Naive thymus-derived CD4-positive, alpha-beta T cell (primary cell): Measurements from ENCODE around the gene ATAT1. TPM values are rescaled to one million over a fixed set of nuclear protein-coding genes. Genes with fewer than 3 reads are reported as not detected.
A peak's percentile ranks its signal among the peaks of the same experiment; 100 is the strongest.

Source experiments
- ATAC-seq: fragments of 150-1000 bp; cut with Tn5 transposase; 2 replicates; pipeline ENCODE4 v1.10.0; 2021; ENCODE audit warnings: mild to moderate bottlenecking, moderate library complexity
- CTCF ChIA-PET: fragments of 350-600 bp; sonication (Branson Sonifier 250); formaldehyde crosslinking; loops from one replicate; lab custom pipeline; 2021; ENCODE audit warnings: antibody characterized with exemption; lab: Charles Lee
- POLR2A ChIA-PET: fragments of 350-600 bp; sonication (Branson Sonifier 250); formaldehyde crosslinking; loops from one replicate; lab custom pipeline; 2021; ENCODE audit warnings: antibody characterized with exemption, inconsistent platforms; lab: Charles Lee
- DNase-seq, 9 donors: peaks; one replicate each; pipeline versions ENCODE4 v3.0.0 to v3.0.0-alpha.2; 2020 to 2022; ENCODE audit warnings: mixed read lengths in 1 of 9
- H3K27ac ChIP-seq: one replicate; pipeline ENCODE4 v1.7.0; 2013; ENCODE audit warnings: mild to moderate bottlenecking, low read depth, low read length, moderate library complexity
- H3K27me3 ChIP-seq, 2 donors: one replicate each; pipeline ENCODE4 v1.7.0; 2013; ENCODE audit warnings: low read length in 2 of 2, mild to moderate bottlenecking in 2 of 2, moderate library complexity in 2 of 2; ENCODE audit not compliant: control insufficient read depth in 2 of 2, insufficient read depth in 2 of 2
- H3K36me3 ChIP-seq, 3 experiments: 1 replicate in 2 of 3; 2 replicates in 1 of 3; pipeline ENCODE4 v1.7.0; 2013; ENCODE audit warnings: low read length in 3 of 3, mild to moderate bottlenecking in 3 of 3, moderate library complexity in 1 of 3; ENCODE audit not compliant: insufficient read depth in 3 of 3, control insufficient read depth in 2 of 3
- H3K4me1 ChIP-seq, 2 donors: one replicate each; pipeline ENCODE4 v1.7.0; 2013; ENCODE audit warnings: low read length in 2 of 2, mild to moderate bottlenecking in 2 of 2, moderate library complexity in 1 of 2; ENCODE audit not compliant: control insufficient read depth in 2 of 2, insufficient read depth in 2 of 2
- H3K4me3 ChIP-seq: 2 replicates; pipeline ENCODE4 v1.7.0; 2013; ENCODE audit warnings: mild to moderate bottlenecking, low read length
- H3K9me3 ChIP-seq, 3 experiments: 1 replicate in 2 of 3; 2 replicates in 1 of 3; pipeline ENCODE4 v1.7.0; 2013; ENCODE audit warnings: low read length in 3 of 3; ENCODE audit not compliant: control insufficient read depth in 2 of 3
- H3K27ac Mint-ChIP-seq, 9 donors: one replicate each; pipeline ENCODE4 v1.8.0; 2020 to 2022; ENCODE audit warnings: mixed read lengths in 9 of 9, mild to moderate bottlenecking in 8 of 9, moderate library complexity in 5 of 9, inconsistent platforms in 2 of 9
- H3K27me3 Mint-ChIP-seq, 5 donors: one replicate each; pipeline ENCODE4 v1.8.0; 2021 to 2022; ENCODE audit warnings: mixed read lengths in 5 of 5, mild to moderate bottlenecking in 1 of 5
- H3K36me3 Mint-ChIP-seq, 5 donors: one replicate each; pipeline ENCODE4 v1.8.0; 2020 to 2022; ENCODE audit warnings: mixed read lengths in 5 of 5, mild to moderate bottlenecking in 3 of 5, inconsistent platforms in 1 of 5
- H3K4me1 Mint-ChIP-seq, 7 donors: one replicate each; pipeline ENCODE4 v1.8.0; 2020 to 2022; ENCODE audit warnings: mixed read lengths in 7 of 7, mild to moderate bottlenecking in 3 of 7, inconsistent platforms in 1 of 7
- H3K4me3 Mint-ChIP-seq, 10 donors: one replicate each; pipeline ENCODE4 v1.8.0; 2020 to 2022; ENCODE audit warnings: mild to moderate bottlenecking in 10 of 10, mixed read lengths in 10 of 10, moderate library complexity in 6 of 10, inconsistent platforms in 2 of 10
- H3K9me3 Mint-ChIP-seq, 11 donors: one replicate each; pipeline ENCODE4 v1.8.0; 2020 to 2022; ENCODE audit warnings: mixed read lengths in 11 of 11, mild to moderate bottlenecking in 4 of 11, inconsistent platforms in 1 of 11, moderate library complexity in 1 of 11
- intact Hi-C, 2 donors: fragments of 100-400 bp; cut with micrococcal nuclease; formaldehyde crosslinking; loops; one replicate each; pipeline ENCODE4 v1.15.1; 2023
- polyA plus RNA-seq, 2 donors: library from polyadenylated mRNA; unstranded; fragments of 300-500 nt; fragmentation: Illumina TruSeq; gene quantifications; one replicate each; pipeline ENCODE4 v1.2.3, GENCODE V29; 2021
- total RNA-seq, 6 experiments: library from RNA in 5 of 6; stranded (reverse) in 5 of 6; gene quantifications; 1 replicate in 5 of 6; 2 replicates in 1 of 6; pipeline ENCODE4 v1.2.3 and lab custom pipeline; 2021 to 2026

ATAT1 gene
- total and polyA plus RNA-seq, 7 experiments from 2014 or later = 1.3 to 12.0 (median 9.0) TPM

GRCh38 chr6:30687659-30688431 is 61.2 kb downstream of the ATAT1 start:
- Mint-ChIP-seq H3K4me3 (peak overlapping the region; percentile 90 to 100 (median 97)), H3K27ac (peak overlapping the region; percentile 65 to 99 (median 92))
- POLR2A ChIA-PET = interaction anchor here (0.6 to 5.3 kb wide), 13 partner anchors 7 to 723 kb away, joined by 3 to 38 read pairs (median 3); partner anchors contain the start of genes FLOT1, MDC1, MRPS18B and TUBB

DNA sequence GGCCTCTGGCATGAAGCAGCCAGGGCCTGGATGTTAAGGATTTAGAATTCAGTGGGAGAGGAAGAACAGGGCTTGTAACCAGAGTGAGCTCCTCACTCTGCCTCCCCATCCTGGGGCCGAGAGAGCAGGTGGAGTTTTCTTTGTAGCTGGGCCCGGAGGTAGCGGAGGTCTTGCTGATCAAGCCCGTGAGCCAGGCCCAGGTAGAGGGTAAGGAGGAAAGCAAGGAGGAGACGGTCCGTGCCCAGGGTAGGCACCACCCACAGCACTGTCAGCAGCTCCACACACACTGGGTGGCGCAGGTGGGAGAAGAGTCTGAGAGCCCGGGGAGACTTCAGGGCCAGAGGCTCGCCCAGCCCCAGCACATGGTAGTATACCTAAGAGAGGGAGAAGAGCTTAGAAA is 61.9 kb downstream of the ATAT1 start:
- ATAC-seq (no peak), DNase-seq (no peak)
- Mint-ChIP-seq H3K4me1 (peaks cover 45 to 56% (median 48%) of the 10 kb centered on the region in 7 donors), H3K9me3 (peaks cover 0 to 5% (median 0%) of the 10 kb centered on the region in 11 donors), H3K36me3 (peaks cover 6 to 34% (median 9%) of the 10 kb centered on the region in 5 donors), H3K27me3 (no peaks in the 10 kb centered on the region), H3K4me3 (peak overlapping the region; percentile 90 to 100 (median 97)), H3K27ac (peak overlapping the region; percentile 65 to 99 (median 92))
- H3K27ac ChIP-seq = peak overlapping the region; percentile 95
- H3K27me3 ChIP-seq = no peaks in the 10 kb centered on the region
- peaks cover 0 to 27% (median 0%) of the 10 kb centered on the region in 3 experiments for H3K36me3 ChIP-seq
- no peaks in the 10 kb centered on the region for H3K9me3 ChIP-seq
- intact Hi-C loops = no loop called here
- ChIA-PET CTCF (interaction anchor here (0.9 to 2.7 kb wide), 5 partner anchors 29 to 43 kb away, joined by 3 to 10 read pairs (median 4); partner anchors contain the start of gene MDC1), POLR2A (interaction anchor here (0.6 to 5.3 kb wide), 12 partner anchors 7 to 723 kb away, joined by 3 to 38 read pairs (median 4); partner anchors contain the start of genes FLOT1, MDC1 and MRPS18B)
- no peak overlapping the region for H3K4me3 ChIP-seq
- H3K4me1 ChIP-seq = peaks cover 21 to 31% of the 10 kb centered on the region in 2 donors

More at GRCh38 chr6:30687659-30688431, 61.2 kb downstream of the ATAT1 start:
- peaks cover 45 to 56% (median 48%) of the 10 kb centered on the region in 7 donors for H3K4me1 Mint-ChIP-seq
- no peaks in the 10 kb centered on the region for H3K27me3 Mint-ChIP-seq
- CTCF ChIA-PET = interaction anchor here (0.8 to 2.7 kb wide), 5 partner anchors 9 to 43 kb away, joined by 3 to 10 read pairs (median 3); partner anchors contain the start of gene MDC1
- intact Hi-C loops = loop anchor here in 1 of 2 donors (1.0 kb wide), 1 partner anchor 71 kb away; the partner anchor contains the start of genes MRPS18B and PPP1R10
- Histone ChIP-seq H3K27me3 (no peaks in the 10 kb centered on the region), H3K36me3 (peaks cover 0 to 34% (median 0%) of the 10 kb centered on the region in 3 experiments), H3K4me3 (peak overlapping the region; percentile 98), H3K9me3 (no peaks in the 10 kb centered on the region), H3K4me1 (peaks cover 21 to 31% of the 10 kb centered on the region in 2 donors), H3K27ac (peak overlapping the region; percentile 95)
- H3K9me3 Mint-ChIP-seq = peaks cover 0 to 5% (median 0%) of the 10 kb centered on the region in 11 donors
- peaks cover 6 to 41% (median 11%) of the 10 kb centered on the region in 5 donors for H3K36me3 Mint-ChIP-seq
- DNase-seq (no peak), ATAC-seq (no peak)

DNA sequence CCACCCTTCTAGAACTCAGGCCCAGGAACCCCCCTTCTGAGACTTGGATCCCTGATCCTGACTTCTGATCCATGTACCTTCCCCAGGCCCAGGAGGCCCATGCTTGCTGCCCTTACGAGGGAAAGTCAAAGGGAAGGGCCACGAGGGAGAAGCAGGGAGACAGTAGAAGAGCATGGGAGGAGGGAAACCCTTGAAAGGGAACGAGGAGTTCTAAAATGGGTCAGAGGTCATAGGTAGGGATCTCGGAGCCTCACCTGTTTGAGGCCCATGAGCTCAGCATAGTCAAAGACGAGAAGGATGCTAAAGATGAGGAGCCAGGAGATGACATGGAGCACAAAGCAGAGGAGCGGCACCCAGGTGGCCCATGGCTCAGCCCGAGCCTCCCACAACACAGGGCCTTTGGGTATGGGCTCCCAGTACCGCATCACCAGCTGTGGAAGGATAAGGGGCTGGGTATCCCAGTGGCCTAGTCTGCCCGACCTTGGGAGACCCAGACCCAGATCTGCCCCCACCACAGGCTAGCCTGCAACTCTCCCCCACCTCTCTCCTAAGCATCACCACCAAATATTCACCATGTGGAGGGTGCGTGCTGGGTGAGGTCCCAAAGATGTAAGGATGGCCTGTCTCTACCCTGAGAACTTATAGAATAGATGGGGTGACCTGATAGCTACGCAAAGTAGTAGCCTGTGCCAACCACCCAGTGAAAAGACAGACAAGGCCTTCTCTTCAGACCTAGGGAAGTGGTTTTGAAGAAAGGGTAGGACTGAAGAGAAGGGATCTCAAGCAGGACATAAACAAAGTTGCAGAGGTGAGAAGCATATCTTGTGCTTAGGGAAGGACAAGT is 62.6 kb downstream of the ATAT1 start:
- no peaks in the 10 kb centered on the region for H3K9me3 ChIP-seq
- DNase-seq (no peak), ATAC-seq (no peak)
- H3K9me3 Mint-ChIP-seq = peaks cover 0 to under 1% (median 0%) of the 10 kb centered on the region in 11 donors
- H3K4me3 Mint-ChIP-seq = peak overlapping the region; percentile 81 to 100 (median 96)
- H3K27ac ChIP-seq = peak overlapping the region; percentile 95
- intact Hi-C loops = no loop called here
- H3K4me1 Mint-ChIP-seq = peaks cover 45 to 52% (median 48%) of the 10 kb centered on the region in 7 donors
- CTCF ChIA-PET = interaction anchor here (0.9 to 2.7 kb wide), 3 partner anchors 28 to 34 kb away, joined by 3 to 10 read pairs (median 4); partner anchors contain the start of gene MDC1
- peaks cover 21 to 31% of the 10 kb centered on the region in 2 donors for H3K4me1 ChIP-seq
- peaks cover 0 to 20% (median 0%) of the 10 kb centered on the region in 3 experiments for H3K36me3 ChIP-seq
- no peaks in the 10 kb centered on the region for H3K27me3 ChIP-seq
- H3K27ac Mint-ChIP-seq = peak overlapping the region in 8 of 9 donors; percentile 78 to 99 (median 92)
- H3K4me3 ChIP-seq = no peak overlapping the region
- POLR2A ChIA-PET = interaction anchor here (0.7 to 5.3 kb wide), 11 partner anchors 8 to 74 kb away, joined by 3 to 38 read pairs (median 4); partner anchors contain the start of genes FLOT1, MDC1 and MRPS18B
- H3K27me3 Mint-ChIP-seq = no peaks in the 10 kb centered on the region
- H3K36me3 Mint-ChIP-seq = peaks cover 6 to 27% (median 9%) of the 10 kb centered on the region in 5 donors

GRCh38 chr6:30689985-30690384 is 63.3 kb downstream of the ATAT1 start:
- peak overlapping the region; percentile 71 to 100 (median 90) for H3K4me3 Mint-ChIP-seq
- H3K9me3 ChIP-seq = no peaks in the 10 kb centered on the region
- H3K36me3 Mint-ChIP-seq = peaks cover 5 to 23% (median 6%) of the 10 kb centered on the region in 5 donors
- peak overlapping the region; percentile 95 for H3K27ac ChIP-seq
- DNase-seq (no peak), ATAC-seq (no peak)
- H3K4me3 ChIP-seq = peak overlapping the region; percentile 64
- peaks cover 0 to 18% (median 0%) of the 10 kb centered on the region in 3 experiments for H3K36me3 ChIP-seq
- intact Hi-C loops = loop anchor here in 1 of 2 donors (1.0 kb wide), 1 partner anchor 27 kb away; the partner anchor contains the start of gene MDC1
- peaks cover 45 to 50% (median 48%) of the 10 kb centered on the region in 7 donors for H3K4me1 Mint-ChIP-seq
- H3K9me3 Mint-ChIP-seq = no peaks in the 10 kb centered on the region
- no peaks in the 10 kb centered on the region for H3K27me3 Mint-ChIP-seq
- no peaks in the 10 kb centered on the region for H3K27me3 ChIP-seq
- H3K27ac Mint-ChIP-seq = peak overlapping the region; percentile 74 to 99 (median 87)
- CTCF ChIA-PET = interaction anchor here (1.4 to 2.9 kb wide), 3 partner anchors 11 to 32 kb away, joined by 5 to 12 read pairs (median 8); partner anchors contain the start of gene DHX16
- peaks cover 21 to 31% of the 10 kb centered on the region in 2 donors for H3K4me1 ChIP-seq
- POLR2A ChIA-PET = interaction anchor here (0.7 to 5.3 kb wide), 5 partner anchors 9 to 75 kb away, joined by 3 to 38 read pairs (median 5); partner anchors contain the start of gene MDC1

DNA sequence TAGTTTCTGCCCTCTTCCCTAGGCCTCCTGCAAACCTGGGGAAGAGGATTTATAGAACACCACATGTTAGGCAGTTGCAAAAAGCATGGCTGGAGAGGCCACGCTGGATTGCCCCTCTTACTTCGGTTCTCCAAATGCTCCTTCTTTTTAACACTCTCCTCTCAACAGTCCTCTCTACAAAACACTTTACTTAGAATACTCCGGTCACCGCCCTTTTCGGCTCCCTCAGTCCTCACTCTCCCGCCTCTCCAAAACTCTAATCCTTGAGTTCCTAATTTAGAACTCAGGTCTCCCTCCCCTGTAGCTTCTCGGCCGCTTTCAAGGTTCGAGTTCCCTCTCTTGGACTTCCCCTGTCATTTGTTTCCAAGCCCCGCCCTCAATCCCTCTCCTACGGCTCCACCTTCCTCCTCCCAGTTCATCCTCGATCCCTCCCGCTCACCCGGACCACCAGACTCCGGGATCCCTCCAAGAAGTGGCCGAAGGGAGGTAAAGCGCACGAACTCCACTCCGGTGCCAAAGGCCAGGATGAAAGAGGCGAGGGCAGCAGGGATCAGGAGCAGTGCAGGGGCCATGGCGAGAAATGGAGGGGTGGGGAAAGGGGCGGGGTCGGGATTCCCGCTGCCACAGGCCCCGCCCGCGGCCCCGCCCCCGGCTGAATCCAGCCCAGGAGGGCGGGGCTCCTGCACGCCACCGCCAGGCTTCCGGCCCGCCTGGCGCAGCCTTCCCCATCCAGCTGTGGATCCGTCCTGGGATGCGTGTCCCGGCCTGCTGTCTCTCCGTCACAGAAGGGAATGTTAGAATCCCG is 63.9 kb downstream of the ATAT1 start, which contains the start of gene NRM:
TSS of gene NRM (minus strand) at position 582 of the 805 bp plus-strand sequence. CDS start at position 572, 10 bp downstream.
- CTCF ChIA-PET = interaction anchor here (0.9 to 2.9 kb wide), 5 partner anchors 12 to 31 kb away, joined by 3 to 12 read pairs (median 5); partner anchors contain the start of genes DHX16, MDC1 and TUBB
- Mint-ChIP-seq H3K4me1 (peaks cover 40 to 48% (median 47%) of the 10 kb centered on the region in 7 donors), H3K9me3 (no peaks in the 10 kb centered on the region), H3K27ac (peak within 1 kb of the TSS; percentile 74 to 99 (median 87)), H3K27me3 (no peaks in the 10 kb centered on the region), H3K4me3 (peak within 1 kb of the TSS; percentile 86 to 100 (median 90)), H3K36me3 (peaks cover 0 to 18% (median 0%) of the 10 kb centered on the region in 5 donors)
- Histone ChIP-seq H3K27ac (peak within 1 kb of the TSS; percentile 95), H3K9me3 (no peaks in the 10 kb centered on the region), H3K4me1 (peaks cover 21 to 31% of the 10 kb centered on the region in 2 donors), H3K27me3 (no peaks in the 10 kb centered on the region), H3K4me3 (peak within 1 kb of the TSS; percentile 64), H3K36me3 (peaks cover 0 to 13% (median 0%) of the 10 kb centered on the region in 3 experiments)
- intact Hi-C loops = loop anchor here (1.0 kb wide), 2 partner anchors 8 to 27 kb away; partner anchors contain the start of gene MDC1 (in 1 of the 2)
- POLR2A ChIA-PET = interaction anchor here (0.6 to 5.3 kb wide), 7 partner anchors 9 to 76 kb away, joined by 3 to 38 read pairs (median 5); partner anchors contain the start of genes MDC1, MRPS18B and PPP1R10
- peak in 8 of 9 donors; percentile 46 to 86 (median 50) for DNase-seq
- ATAC-seq = peak; percentile 47
